HCT116 (cell line): ENCODE measurements around the gene SIK3. TPM values are rescaled to one million over a fixed set of nuclear protein-coding genes. Genes with fewer than 3 reads are reported as not detected.

Experiments
- ATAC-seq: fragments of 200-7000 bp; cut with Tn5 transposase; 2 replicates; pipeline ENCODE4 v1.9.1; 2020; ENCODE audit warnings: mild to moderate bottlenecking, moderate library complexity
- BruUV-seq: library from RNA; stranded (reverse); fragments of 400-500 nt; replicated peaks from 2 replicates; lab custom pipeline; 2021; lab: Mats Ljungman, UMichigan
- CTCF ChIA-PET: fragments of 300-600 bp; sonication (Branson Sonifier 250); formaldehyde crosslinking; loops from one replicate; lab custom pipeline; 2021; ENCODE audit warnings: antibody characterized with exemption; lab: Charles Lee
- POLR2A ChIA-PET: fragments of 300-600, 350-600 bp; sonication (Branson Sonifier 250); formaldehyde crosslinking; loops from one replicate; lab custom pipeline; 2021; ENCODE audit warnings: antibody characterized with exemption; lab: Charles Lee
- RAD21 ChIA-PET, 2 experiments: fragments of 300-600 bp; sonication (Branson Sonifier 250); formaldehyde crosslinking; loops; one replicate each; lab custom pipeline; 2023; ENCODE audit warnings: low total read pairs in 2 of 2; ENCODE audit not compliant: uncharacterized antibody in 2 of 2, unreplicated experiment in 2 of 2, low non-redundant PET in 1 of 2; lab: Charles Lee
- DNase-seq: peaks from one replicate; pipeline ENCODE4 v3.0.0-alpha.2; 2010; ENCODE audit warnings: low read depth, low spot score
- H2AFZ ChIP-seq: fragments of 200-600 bp; shearing (Covaris generic), sonication (generic); 2 replicates; pipeline ENCODE4 v1.6.1; 2017; ENCODE audit warnings: low read depth, mixed run types, mixed read lengths, antibody characterized with exemption, low read length; ENCODE audit not compliant: poor library complexity, severe bottlenecking
- H3K27ac ChIP-seq: 2 replicates; pipeline ENCODE4 v1.5.1; 2012; ENCODE audit warnings: low read depth, low read length
- H3K27me3 ChIP-seq: fragments of 200-600 bp; sonication (generic); 2 replicates; pipeline ENCODE4 v1.6.1; 2016; ENCODE audit warnings: mixed run types, low read length, mixed read lengths; ENCODE audit not compliant: insufficient read depth
- H3K36me3 ChIP-seq, 2 experiments: fragments of 200-500 bp in 1 of 2; fragments of 200-600 bp in 1 of 2; sonication (Bioruptor generic) in 1 of 2; sonication (generic) in 1 of 2; 2 replicates each; pipeline versions ENCODE4 v1.5.1 to v1.6.1; 2014 to 2016; ENCODE audit warnings: low read length in 2 of 2, inconsistent platforms in 1 of 2, mixed read lengths in 1 of 2, mixed run types in 1 of 2; ENCODE audit not compliant: insufficient read depth in 2 of 2, control insufficient read depth in 1 of 2
- H3K4me1 ChIP-seq, 2 experiments: fragments of 200-600 bp in 1 of 2; sonication (generic) in 1 of 2; 2 replicates each; pipeline versions ENCODE4 v1.5.1 to v1.6.1; 2012 to 2017; ENCODE audit warnings: low read length in 2 of 2, inconsistent platforms in 1 of 2, mild to moderate bottlenecking in 1 of 2, mixed read lengths in 1 of 2, mixed run types in 1 of 2, moderate library complexity in 1 of 2; ENCODE audit not compliant: insufficient read depth in 2 of 2, control insufficient read depth in 1 of 2
- H3K4me2 ChIP-seq: fragments of 200-600 bp; sonication (generic); 2 replicates; pipeline ENCODE4 v1.6.1; 2017; ENCODE audit warnings: mixed run types, low read length, mixed read lengths
- H3K4me3 ChIP-seq, 2 experiments: fragments of 200-600 bp in 1 of 2; sonication (generic) in 1 of 2; replicated peaks in 1 of 2; 2 replicates each; pipeline ENCODE4 v1.5.1; 2011 to 2016; ENCODE audit warnings: low read length in 2 of 2, control low read depth in 1 of 2, low read depth in 1 of 2, mild to moderate bottlenecking in 1 of 2, mixed read lengths in 1 of 2, mixed run types in 1 of 2
- H3K79me2 ChIP-seq: fragments of 200-600 bp; sonication (generic); 2 replicates; pipeline ENCODE4 v1.6.1; 2017; ENCODE audit warnings: mild to moderate bottlenecking, mixed run types, low read length, moderate library complexity, mixed read lengths; ENCODE audit not compliant: insufficient read depth
- H3K9ac ChIP-seq: fragments of 200-600 bp; sonication (generic); 2 replicates; pipeline ENCODE4 v1.6.1; 2016; ENCODE audit warnings: low read length, mixed read lengths
- H3K9me2 ChIP-seq: fragments of 200-600 bp; sonication (generic), shearing (Covaris generic); 2 replicates; pipeline ENCODE4 v1.6.1; 2017; ENCODE audit warnings: mixed run types, mild to moderate bottlenecking, moderate library complexity; ENCODE audit not compliant: insufficient read depth
- H3K9me3 ChIP-seq, 2 experiments: fragments of 200-500 bp in 1 of 2; fragments of 200-600 bp in 1 of 2; sonication (Bioruptor generic) in 1 of 2; sonication (generic) in 1 of 2; 2 replicates each; pipeline ENCODE4 v1.6.1; 2014 to 2017; ENCODE audit warnings: low read length in 2 of 2, mixed read lengths in 2 of 2, inconsistent platforms in 1 of 2, low read depth in 1 of 2, mild to moderate bottlenecking in 1 of 2, mixed run types in 1 of 2, moderate library complexity in 1 of 2; ENCODE audit not compliant: control insufficient read depth in 1 of 2, insufficient read depth in 1 of 2
- H4K20me1 ChIP-seq: fragments of 200-600 bp; sonication (generic), shearing (Covaris generic); 2 replicates; pipeline ENCODE4 v1.6.1; 2017; ENCODE audit warnings: mixed run types, mild to moderate bottlenecking, moderate library complexity; ENCODE audit not compliant: insufficient read depth
- CTCF ChIP-seq, 3 experiments: fragments of 200-600 bp in 1 of 3; sonication (generic) in 1 of 3; IDR thresholded peaks in 2 of 3; conservative IDR thresholded peaks in 1 of 3; 2 replicates each; pipeline ENCODE4 v1.5.1; 2012 to 2017; ENCODE audit warnings: low read depth in 2 of 3, low read length in 2 of 3, antibody characterized with exemption in 1 of 3, borderline replicate concordance in 1 of 3, control low read depth in 1 of 3, mild to moderate bottlenecking in 1 of 3, mixed read lengths in 1 of 3, mixed run types in 1 of 3, moderate library complexity in 1 of 3; ENCODE audit not compliant: insufficient read depth in 1 of 3
- EZH2 ChIP-seq: fragments of 200-600 bp; sonication (generic); IDR thresholded peaks from 2 replicates; pipeline ENCODE4 v1.6.1; 2017; ENCODE audit warnings: antibody characterized with exemption, mixed run types
- POLR2AphosphoS5 ChIP-seq: IDR thresholded peaks from 2 replicates; pipeline ENCODE4 v1.6.1; 2011; ENCODE audit warnings: mild to moderate bottlenecking, low read depth, low read length, moderate library complexity
- RAD21 ChIP-seq: IDR thresholded peaks from 2 replicates; pipeline ENCODE4 v1.6.1; 2012; ENCODE audit warnings: low read depth, mild to moderate bottlenecking
- intact Hi-C: fragments of 100-400 bp; cut with micrococcal nuclease; formaldehyde crosslinking; loops from 2 replicates; pipeline ENCODE4 v1.10.0; 2022
- total RNA-seq: library from RNA; stranded (reverse); gene quantifications from one replicate; pipeline ENCODE4 v1.2.1, GENCODE V29; 2021; ENCODE audit not compliant: unreplicated experiment

Gene SIK3
- total RNA-seq, 1 experiment from 2014 or later, result 21.0 TPM

GRCh38 chr11:116927163-116927974 is 170.9 kb downstream of the SIK3 start:
- POLR2A ChIA-PET, result no interaction called here
- Histone ChIP-seq H3K4me2 (no peak overlapping the region), H3K36me3 (no peaks in the 10 kb centered on the region), H3K27ac (no peak overlapping the region), H3K9me2 (no peaks in the 10 kb centered on the region), H3K4me1 (peaks cover 0 to 10% of the 10 kb centered on the region in 2 experiments; a peak in 2 of 4 replicates), H3K27me3 (no peaks in the 10 kb centered on the region), H3K79me2 (no peaks in the 10 kb centered on the region; the same call in 1 of the 2 replicates), H3K9me3 (no peaks in the 10 kb centered on the region), H3K4me3 (no peak overlapping the region), H2AFZ (no peak overlapping the region), H3K9ac (no peak overlapping the region), H4K20me1 (no peaks in the 10 kb centered on the region)
- ATAC-seq (peak; percentile 61; the same call in 1 of the 2 replicates), DNase-seq (no peak)
- TF ChIP-seq POLR2AphosphoS5 (no peak), RAD21 (peak; percentile 44), EZH2 (no peak), CTCF (IDR thresholded peaks at IDR 0.05 in 2 of 3, conservative IDR thresholded peaks at IDR 0.05 in 1 of 3; ENCODE audit: borderline replicate concordance in 1 of 3, insufficient read depth in 1 of 3, low read depth in 2 of 3, low read length in 2 of 3) (peak in 2 of 3 experiments; percentile 58 to 60; a peak in 4 of 6 replicates)
- intact Hi-C loops, result no loop called here
- RAD21 ChIA-PET, result no interaction called here
- CTCF ChIA-PET, result no interaction called here
- no TSS peak for BruUV-seq

GRCh38 chr11:116925050-116925449 is 173.2 kb downstream of the SIK3 start:
- no peak for TF ChIP-seq EZH2
- no peak for TF ChIP-seq RAD21
- Histone ChIP-seq H3K9me3 (no peaks in the 10 kb centered on the region), H3K9ac (no peak overlapping the region), H2AFZ (no peak overlapping the region), H3K27me3 (no peaks in the 10 kb centered on the region), H3K79me2 (no peaks in the 10 kb centered on the region), H3K36me3 (no peaks in the 10 kb centered on the region), H3K4me1 (no peaks in the 10 kb centered on the region), H3K4me3 (no peak overlapping the region), H3K4me2 (no peak overlapping the region), H3K9me2 (no peaks in the 10 kb centered on the region), H3K27ac (no peak overlapping the region), H4K20me1 (no peaks in the 10 kb centered on the region)
- ATAC-seq (no peak), DNase-seq (no peak)
- intact Hi-C loops, result no loop called here
- CTCF ChIA-PET, result no interaction called here
- RAD21 ChIA-PET, result no interaction called here
- no TSS peak for BruUV-seq
- POLR2A ChIA-PET, result no interaction called here
